Liver (tissue), 9 donors: ENCODE measurements around the gene NME4. TPM values are rescaled to one million over a fixed set of nuclear protein-coding genes. Genes with fewer than 3 reads are reported as not detected.

Source experiments
- DNase-seq: peaks from one replicate; pipeline ENCODE4 v3.0.0-alpha.2; 2017; ENCODE audit warnings: low spot score
- H3K27ac ChIP-seq, 2 donors: one replicate each; pipeline ENCODE4 v1.7.0; 2013; ENCODE audit warnings: inconsistent platforms in 2 of 2, low read length in 2 of 2, control low read depth in 1 of 2, low read depth in 1 of 2, mild to moderate bottlenecking in 1 of 2
- H3K27me3 ChIP-seq, 4 donors: one replicate each; pipeline versions ENCODE4 v1.6.1 to v1.7.0; 2013; ENCODE audit warnings: low read length in 3 of 4, inconsistent platforms in 1 of 4, mild to moderate bottlenecking in 1 of 4, moderate library complexity in 1 of 4; ENCODE audit not compliant: control insufficient read depth in 4 of 4, insufficient read depth in 4 of 4
- H3K36me3 ChIP-seq, 4 donors: one replicate each; pipeline versions ENCODE4 v1.6.1 to v1.7.0; 2013; ENCODE audit warnings: low read length in 3 of 4, mild to moderate bottlenecking in 3 of 4, low read depth in 1 of 4, moderate library complexity in 1 of 4; ENCODE audit not compliant: control insufficient read depth in 4 of 4, insufficient read depth in 3 of 4
- H3K4me1 ChIP-seq, 4 donors: one replicate each; pipeline versions ENCODE4 v1.6.1 to v1.7.0; 2013; ENCODE audit warnings: low read length in 3 of 4, mild to moderate bottlenecking in 3 of 4, moderate library complexity in 1 of 4; ENCODE audit not compliant: control insufficient read depth in 4 of 4, insufficient read depth in 4 of 4
- H3K4me3 ChIP-seq, 3 donors: one replicate each; pipeline versions ENCODE4 v1.6.1 to v1.7.0; 2013; ENCODE audit warnings: low read length in 3 of 3, control low read depth in 1 of 3, low read depth in 1 of 3, mild to moderate bottlenecking in 1 of 3
- H3K9ac ChIP-seq, 2 donors: one replicate each; pipeline ENCODE4 v1.7.0; 2013; ENCODE audit warnings: low read length in 2 of 2, mild to moderate bottlenecking in 2 of 2, moderate library complexity in 2 of 2, control low read depth in 1 of 2, low read depth in 1 of 2
- H3K9me3 ChIP-seq, 4 donors: one replicate each; pipeline versions ENCODE4 v1.6.1 to v1.7.0; 2013; ENCODE audit warnings: low read length in 3 of 4; ENCODE audit not compliant: control insufficient read depth in 4 of 4
- EGR1 ChIP-seq, 2 donors: IDR thresholded peaks; 2 replicates each; pipeline ENCODE4 v1.6.1; 2016 to 2018; ENCODE audit warnings: antibody characterized with exemption in 2 of 2, low read depth in 2 of 2
- FOXA1 ChIP-seq: IDR thresholded peaks from 2 replicates; pipeline ENCODE4 v1.6.1; 2016; ENCODE audit warnings: antibody characterized with exemption
- FOXA2 ChIP-seq: IDR thresholded peaks from 2 replicates; pipeline ENCODE4 v1.6.1; 2016; ENCODE audit warnings: antibody characterized with exemption
- GABPA ChIP-seq, 2 donors: IDR thresholded peaks in 1 of 2; conservative IDR thresholded peaks in 1 of 2; 2 replicates each; pipeline ENCODE4 v1.6.1; 2016; ENCODE audit warnings: antibody characterized with exemption in 2 of 2, mild to moderate bottlenecking in 1 of 2, moderate library complexity in 1 of 2
- JUND ChIP-seq, 2 donors: IDR thresholded peaks; 2 replicates each; pipeline ENCODE4 v1.6.1; 2016; ENCODE audit warnings: antibody characterized with exemption in 2 of 2
- NR2F2 ChIP-seq: IDR thresholded peaks from 2 replicates; pipeline ENCODE4 v1.6.1; 2016; ENCODE audit warnings: antibody characterized with exemption
- RAD21 ChIP-seq, 2 donors: IDR thresholded peaks; 2 replicates each; pipeline ENCODE4 v1.6.1; 2016; ENCODE audit warnings: antibody characterized with exemption in 2 of 2, mild to moderate bottlenecking in 2 of 2
- RXRA ChIP-seq, 2 donors: IDR thresholded peaks; 2 replicates each; pipeline ENCODE4 v1.6.1; 2017 to 2018; ENCODE audit warnings: antibody characterized with exemption in 2 of 2, mild to moderate bottlenecking in 1 of 2
- SP1 ChIP-seq: IDR thresholded peaks from 2 replicates; pipeline ENCODE4 v1.6.1; 2018; ENCODE audit warnings: antibody characterized with exemption, mild to moderate bottlenecking
- TAF1 ChIP-seq: conservative IDR thresholded peaks from 2 replicates; pipeline ENCODE4 v1.6.1; 2016; ENCODE audit warnings: antibody characterized with exemption, mild to moderate bottlenecking
- YY1 ChIP-seq: IDR thresholded peaks from 2 replicates; pipeline ENCODE4 v1.6.1; 2016; ENCODE audit warnings: antibody characterized with exemption, mild to moderate bottlenecking
- WGBS: extraction: QIAGEN DNeasy Blood & Tissue Kit; methylation state at CpG from one replicate; pipeline ENCODE4 v1.1.7; 2013; 5-methylcytosine and 5-hydroxymethylcytosine counted together
- polyA plus RNA-seq, 2 donors: library from polyadenylated mRNA; stranded (reverse) in 1 of 2; unstranded in 1 of 2; fragments of 200-250 nt in 1 of 2; fragments of >200 nt in 1 of 2; fragmentation: Nextera tagmentation in 1 of 2; extraction: Ambion mirVana in 1 of 2; gene quantifications; one replicate each; pipeline versions ENCODE4 v1.2.1 to v1.2.3, GENCODE V29; 2013 to 2015
- total RNA-seq, 2 donors: library from RNA; depleted of rRNA; stranded (reverse); fragments of >200 nt; gene quantifications; one replicate each; pipeline ENCODE4 v1.2.3, GENCODE V29; 2014
- TF ChIP-seq, protein P1 (sequence below): IDR thresholded peaks from 2 replicates; pipeline ENCODE4 v1.6.1; 2016; ENCODE audit warnings: antibody characterized with exemption
- TF ChIP-seq, protein P2 (sequence below): IDR thresholded peaks from 2 replicates; pipeline ENCODE4 v1.6.1; 2016; ENCODE audit warnings: antibody characterized with exemption, mild to moderate bottlenecking
- TF ChIP-seq, protein P3 (sequence below): IDR thresholded peaks from 2 replicates; pipeline ENCODE4 v1.6.1; 2016; ENCODE audit warnings: antibody characterized with exemption
- TF ChIP-seq, protein P4 (sequence below): fragments of 150-350 bp; IDR thresholded peaks from 2 replicates; pipeline ENCODE4 v1.5.1; 2017; ENCODE audit warnings: improper control_type of control experiment, low read depth, low read length; ENCODE audit not compliant: missing input control
- donor health status: healthy.
- donor health status: healthy.
- donor health status: healthy.
- donor health status: healthy.
- donor health status: healthy.

Gene NME4
- total and polyA plus RNA-seq, 4 donors, result 39.2 to 118 (median 83.9) TPM

DNA sequence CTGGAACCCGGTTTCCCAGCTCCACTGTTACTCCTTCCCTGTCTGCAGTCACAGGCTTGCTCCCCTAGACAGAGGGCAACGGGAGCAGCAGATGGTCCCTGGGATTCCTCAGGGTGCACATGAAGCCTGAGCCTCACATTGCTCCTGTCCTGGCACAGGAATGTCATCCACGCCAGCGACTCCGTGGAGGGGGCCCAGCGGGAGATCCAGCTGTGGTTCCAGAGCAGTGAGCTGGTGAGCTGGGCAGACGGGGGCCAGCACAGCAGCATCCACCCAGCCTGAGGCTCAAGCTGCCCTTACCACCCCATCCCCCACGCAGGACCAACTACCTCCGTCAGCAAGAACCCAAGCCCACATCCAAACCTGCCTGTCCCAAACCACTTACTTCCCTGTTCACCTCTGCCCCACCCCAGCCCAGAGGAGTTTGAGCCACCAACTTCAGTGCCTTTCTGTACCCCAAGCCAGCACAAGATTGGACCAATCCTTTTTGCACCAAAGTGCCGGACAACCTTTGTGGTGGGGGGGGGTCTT lies 3.1 kb downstream of the NME4 start:
- no peak for TF ChIP-seq GABPA (IDR thresholded peaks at IDR 0.05 in 1 of 2, conservative IDR thresholded peaks at IDR 0.05 in 1 of 2)
- no peak for TF ChIP-seq EGR1 (IDR thresholded peaks at IDR 0.05; ENCODE audit: low read depth in 2 of 2)
- TF ChIP-seq FOXA1, result no peak
- TF ChIP-seq, protein P1, sequence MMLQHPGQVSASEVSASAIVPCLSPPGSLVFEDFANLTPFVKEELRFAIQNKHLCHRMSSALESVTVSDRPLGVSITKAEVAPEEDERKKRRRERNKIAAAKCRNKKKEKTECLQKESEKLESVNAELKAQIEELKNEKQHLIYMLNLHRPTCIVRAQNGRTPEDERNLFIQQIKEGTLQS, result no peak
- no peaks in the 10 kb centered on the region for H3K27me3 ChIP-seq
- no peak overlapping the region for H3K4me3 ChIP-seq

DNA sequence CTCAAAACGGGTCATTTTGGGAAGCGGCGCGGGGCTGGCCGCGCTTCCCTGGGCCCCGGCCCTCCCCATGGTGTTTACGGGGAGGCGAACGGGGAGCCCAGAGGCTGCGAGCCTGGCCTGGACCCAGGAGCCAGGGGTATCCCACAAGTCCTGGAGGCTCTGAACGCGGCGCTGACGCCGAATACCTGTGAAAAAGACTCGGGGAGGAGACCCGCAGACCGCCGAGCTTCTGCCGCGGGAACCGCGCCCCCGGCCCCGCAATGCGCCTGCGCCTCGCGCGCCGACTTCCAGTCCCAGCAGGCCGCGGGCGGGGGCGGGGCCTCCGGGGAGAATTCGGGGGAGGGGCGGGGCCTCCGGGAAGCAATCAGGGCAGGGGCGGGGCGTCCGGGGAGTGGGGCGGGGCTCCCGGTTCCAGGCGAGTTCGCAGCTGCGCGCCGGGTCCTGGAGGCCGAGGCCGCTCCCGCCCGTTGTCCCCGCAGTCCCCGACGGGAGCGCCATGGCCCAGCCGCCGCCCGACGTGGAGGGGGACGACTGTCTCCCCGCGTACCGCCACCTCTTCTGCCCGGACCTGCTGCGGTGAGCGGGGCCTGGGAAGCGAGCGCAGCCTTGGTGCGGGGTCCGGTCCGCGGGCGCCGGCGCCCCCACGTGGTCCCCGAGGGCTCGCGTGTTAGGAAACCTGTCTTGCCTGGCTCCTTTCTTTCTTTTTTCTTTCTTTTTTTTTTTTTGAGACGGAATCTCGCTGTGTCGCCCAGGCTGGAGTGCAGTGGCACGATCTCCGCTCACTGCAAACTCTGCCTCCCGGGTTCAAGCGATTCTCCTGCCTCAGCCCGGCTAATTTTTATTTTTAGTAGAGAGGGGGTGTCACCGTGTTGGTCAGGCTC lies 4.7 kb downstream of the NME4 start, which contains the start of gene DECR2:
Gene DECR2 (plus strand): TSS at position 418 of the 881 bp plus-strand sequence. CDS start 79 bp downstream, at position 497.
- Histone ChIP-seq H3K27me3 (no peaks in the 10 kb centered on the region), H3K4me1 (peaks cover 11 to 51% (median 27%) of the 10 kb centered on the region in 4 donors), H3K9me3 (no peaks in the 10 kb centered on the region), H3K36me3 (no peaks in the 10 kb centered on the region), H3K27ac (peak within 1 kb of the TSS; percentile 76 to 93), H3K9ac (peak within 1 kb of the TSS; percentile 66 to 68), H3K4me3 (peak within 1 kb of the TSS; percentile 84 to 92 (median 89))
- peak; percentile 100 for DNase-seq
- WGBS, result under 1% methylated on average over 91 of the region's 91 CpGs
- TF ChIP-seq TAF1, result peak; percentile 47
- TF ChIP-seq, protein P2, sequence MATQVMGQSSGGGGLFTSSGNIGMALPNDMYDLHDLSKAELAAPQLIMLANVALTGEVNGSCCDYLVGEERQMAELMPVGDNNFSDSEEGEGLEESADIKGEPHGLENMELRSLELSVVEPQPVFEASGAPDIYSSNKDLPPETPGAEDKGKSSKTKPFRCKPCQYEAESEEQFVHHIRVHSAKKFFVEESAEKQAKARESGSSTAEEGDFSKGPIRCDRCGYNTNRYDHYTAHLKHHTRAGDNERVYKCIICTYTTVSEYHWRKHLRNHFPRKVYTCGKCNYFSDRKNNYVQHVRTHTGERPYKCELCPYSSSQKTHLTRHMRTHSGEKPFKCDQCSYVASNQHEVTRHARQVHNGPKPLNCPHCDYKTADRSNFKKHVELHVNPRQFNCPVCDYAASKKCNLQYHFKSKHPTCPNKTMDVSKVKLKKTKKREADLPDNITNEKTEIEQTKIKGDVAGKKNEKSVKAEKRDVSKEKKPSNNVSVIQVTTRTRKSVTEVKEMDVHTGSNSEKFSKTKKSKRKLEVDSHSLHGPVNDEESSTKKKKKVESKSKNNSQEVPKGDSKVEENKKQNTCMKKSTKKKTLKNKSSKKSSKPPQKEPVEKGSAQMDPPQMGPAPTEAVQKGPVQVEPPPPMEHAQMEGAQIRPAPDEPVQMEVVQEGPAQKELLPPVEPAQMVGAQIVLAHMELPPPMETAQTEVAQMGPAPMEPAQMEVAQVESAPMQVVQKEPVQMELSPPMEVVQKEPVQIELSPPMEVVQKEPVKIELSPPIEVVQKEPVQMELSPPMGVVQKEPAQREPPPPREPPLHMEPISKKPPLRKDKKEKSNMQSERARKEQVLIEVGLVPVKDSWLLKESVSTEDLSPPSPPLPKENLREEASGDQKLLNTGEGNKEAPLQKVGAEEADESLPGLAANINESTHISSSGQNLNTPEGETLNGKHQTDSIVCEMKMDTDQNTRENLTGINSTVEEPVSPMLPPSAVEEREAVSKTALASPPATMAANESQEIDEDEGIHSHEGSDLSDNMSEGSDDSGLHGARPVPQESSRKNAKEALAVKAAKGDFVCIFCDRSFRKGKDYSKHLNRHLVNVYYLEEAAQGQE, result no peak
- peak in 1 of 2 donors; percentile 27 for TF ChIP-seq GABPA (IDR thresholded peaks at IDR 0.05 in 1 of 2, conservative IDR thresholded peaks at IDR 0.05 in 1 of 2)
- TF ChIP-seq SP1, result no peak

More for the DNA sequence above, 3.1 kb downstream of the NME4 start:
- DNase-seq, result no peak
- H3K36me3 ChIP-seq, result no peaks in the 10 kb centered on the region
- H3K4me1 ChIP-seq, result peaks cover 8 to 46% (median 20%) of the 10 kb centered on the region in 4 donors
- WGBS, result 89% methylated on average over 10 of the region's 10 CpGs
- H3K27ac ChIP-seq, result peak overlapping the region; percentile 68 to 93
- no peaks in the 10 kb centered on the region for H3K9me3 ChIP-seq
- peak overlapping the region in 1 of 2 donors; percentile 19 for H3K9ac ChIP-seq

DNA sequence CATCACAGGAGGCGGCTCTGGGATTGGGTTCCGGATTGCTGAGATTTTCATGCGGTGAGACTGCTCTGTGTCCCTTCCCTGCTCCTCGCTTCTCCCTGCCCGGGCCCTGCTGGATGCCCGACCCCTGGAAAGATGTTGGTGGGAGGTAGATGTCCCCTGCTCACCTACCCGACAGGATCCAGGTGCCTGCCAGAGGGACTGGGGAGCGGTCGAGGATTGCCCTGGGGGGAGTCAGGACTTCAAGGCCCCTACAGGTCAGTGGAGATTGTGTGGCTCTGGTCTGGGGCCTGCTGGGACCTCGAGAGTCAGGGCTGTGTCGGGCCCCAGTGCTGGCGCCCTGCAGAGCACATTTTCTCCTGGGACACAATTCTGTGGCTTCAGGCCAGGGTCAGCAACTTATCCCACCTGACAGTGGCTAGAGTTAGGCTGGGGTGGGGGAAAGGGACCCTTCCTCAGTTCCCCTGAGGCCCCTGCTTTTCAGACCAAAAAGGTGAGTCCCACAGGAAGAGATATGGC lies 8.0 kb downstream of the NME4 start:
- Histone ChIP-seq H3K36me3 (peaks cover 2 to 12% (median 5%) of the 10 kb centered on the region in 4 donors), H3K4me1 (peaks cover 4 to 38% (median 23%) of the 10 kb centered on the region in 4 donors), H3K9ac (peak overlapping the region in 1 of 2 donors; percentile 49), H3K9me3 (no peaks in the 10 kb centered on the region), H3K27me3 (no peaks in the 10 kb centered on the region), H3K27ac (peak overlapping the region; percentile 80 to 82), H3K4me3 (no peak overlapping the region)
- WGBS, result 76% methylated on average over 12 of the region's 12 CpGs
- no peak for DNase-seq
- TF ChIP-seq, protein P3, sequence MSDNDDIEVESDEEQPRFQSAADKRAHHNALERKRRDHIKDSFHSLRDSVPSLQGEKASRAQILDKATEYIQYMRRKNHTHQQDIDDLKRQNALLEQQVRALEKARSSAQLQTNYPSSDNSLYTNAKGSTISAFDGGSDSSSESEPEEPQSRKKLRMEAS, result no peak
- TF ChIP-seq, protein P4, sequence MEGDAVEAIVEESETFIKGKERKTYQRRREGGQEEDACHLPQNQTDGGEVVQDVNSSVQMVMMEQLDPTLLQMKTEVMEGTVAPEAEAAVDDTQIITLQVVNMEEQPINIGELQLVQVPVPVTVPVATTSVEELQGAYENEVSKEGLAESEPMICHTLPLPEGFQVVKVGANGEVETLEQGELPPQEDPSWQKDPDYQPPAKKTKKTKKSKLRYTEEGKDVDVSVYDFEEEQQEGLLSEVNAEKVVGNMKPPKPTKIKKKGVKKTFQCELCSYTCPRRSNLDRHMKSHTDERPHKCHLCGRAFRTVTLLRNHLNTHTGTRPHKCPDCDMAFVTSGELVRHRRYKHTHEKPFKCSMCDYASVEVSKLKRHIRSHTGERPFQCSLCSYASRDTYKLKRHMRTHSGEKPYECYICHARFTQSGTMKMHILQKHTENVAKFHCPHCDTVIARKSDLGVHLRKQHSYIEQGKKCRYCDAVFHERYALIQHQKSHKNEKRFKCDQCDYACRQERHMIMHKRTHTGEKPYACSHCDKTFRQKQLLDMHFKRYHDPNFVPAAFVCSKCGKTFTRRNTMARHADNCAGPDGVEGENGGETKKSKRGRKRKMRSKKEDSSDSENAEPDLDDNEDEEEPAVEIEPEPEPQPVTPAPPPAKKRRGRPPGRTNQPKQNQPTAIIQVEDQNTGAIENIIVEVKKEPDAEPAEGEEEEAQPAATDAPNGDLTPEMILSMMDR, result no peak
- TF ChIP-seq YY1 (no peak), RAD21 (IDR thresholded peaks at IDR 0.05) (no peak), FOXA2 (no peak), JUND (IDR thresholded peaks at IDR 0.05) (no peak), SP1 (no peak), TAF1 (no peak), NR2F2 (no peak), GABPA (IDR thresholded peaks at IDR 0.05 in 1 of 2, conservative IDR thresholded peaks at IDR 0.05 in 1 of 2) (no peak), FOXA1 (no peak), RXRA (IDR thresholded peaks at IDR 0.05) (no peak)
- TF ChIP-seq, protein P1, result no peak
